ENCODE data around the gene DUOXA2.
"Not testable (repeated sequence)": the region's sequence is repeated elsewhere in the genome, so short reads cannot be mapped to it uniquely, and the experiment has no call there.

Gene DUOXA2

GRCh38 chr15:45118131-45118588 is 4.0 kb downstream of the DUOXA2 start:
- FAIRE-seq, result no peak

- FAIRE-seq, result no peak
Observed at GRCh38 chr15:45118996-45119395, 4.9 kb downstream of the DUOXA2 start.

GRCh38 chr15:45120081-45120972 is 6.2 kb downstream of the DUOXA2 start:
- no peak for FAIRE-seq

GRCh38 chr15:45121020-45121419 is 6.9 kb downstream of the DUOXA2 start:
- no peak for FAIRE-seq

GRCh38 chr15:45121706-45122417 is 7.7 kb downstream of the DUOXA2 start:
- FAIRE-seq, result no peak

- FAIRE-seq, result no peak
Observed at GRCh38 chr15:45122719-45123118, 8.6 kb downstream of the DUOXA2 start.

- no peak for FAIRE-seq
Observed at GRCh38 chr15:45123397-45123796, 9.3 kb downstream of the DUOXA2 start.

- no peak for FAIRE-seq
Observed at GRCh38 chr15:45126535-45127158, 12.5 kb downstream of the DUOXA2 start.

- FAIRE-seq, result no peak
Observed at GRCh38 chr15:45128971-45129639, 15.0 kb downstream of the DUOXA2 start.

GRCh38 chr15:45129651-45130129 is 15.6 kb downstream of the DUOXA2 start, which contains the start of the genes DUOX1 and DUOXA1:
Gene DUOX1 (plus strand): TSS chr15:45129994. CDS start chr15:45131967, 1,973 bp downstream.
Gene DUOXA1 (minus strand): TSS chr15:45129879. CDS start chr15:45123014, 6,865 bp downstream.
- FAIRE-seq, result no peak

GRCh38 chr15:45130291-45131000 is 16.3 kb downstream of the DUOXA2 start:
- no peak for FAIRE-seq

- FAIRE-seq, result no peak
Observed at GRCh38 chr15:45131510-45131909, 17.4 kb downstream of the DUOXA2 start.

- FAIRE-seq, result no peak
Observed at GRCh38 chr15:45132844-45133560, 18.9 kb downstream of the DUOXA2 start.

- FAIRE-seq, result no peak
Observed at GRCh38 chr15:45133561-45133920, 19.4 kb downstream of the DUOXA2 start.

GRCh38 chr15:45134046-45134445 is 19.9 kb downstream of the DUOXA2 start:
- FAIRE-seq, result no peak

- no peak for FAIRE-seq
Observed at GRCh38 chr15:45134682-45135604, 20.8 kb downstream of the DUOXA2 start.

- FAIRE-seq, result not testable (repeated sequence)
Observed at GRCh38 chr15:45135705-45136377, 21.7 kb downstream of the DUOXA2 start.

GRCh38 chr15:45136378-45136764 is 22.2 kb downstream of the DUOXA2 start:
- FAIRE-seq, result no peak

GRCh38 chr15:45137703-45138102 is 23.6 kb downstream of the DUOXA2 start:
- no peak for FAIRE-seq
